Measurements from ENCODE around the gene DAB2. TPM values are rescaled to one million over a fixed set of nuclear protein-coding genes. Genes with fewer than 3 reads are reported as not detected.

Gene DAB2
- total RNA-seq, 1 experiment from 2014 or later: 30.1 TPM

DNA sequence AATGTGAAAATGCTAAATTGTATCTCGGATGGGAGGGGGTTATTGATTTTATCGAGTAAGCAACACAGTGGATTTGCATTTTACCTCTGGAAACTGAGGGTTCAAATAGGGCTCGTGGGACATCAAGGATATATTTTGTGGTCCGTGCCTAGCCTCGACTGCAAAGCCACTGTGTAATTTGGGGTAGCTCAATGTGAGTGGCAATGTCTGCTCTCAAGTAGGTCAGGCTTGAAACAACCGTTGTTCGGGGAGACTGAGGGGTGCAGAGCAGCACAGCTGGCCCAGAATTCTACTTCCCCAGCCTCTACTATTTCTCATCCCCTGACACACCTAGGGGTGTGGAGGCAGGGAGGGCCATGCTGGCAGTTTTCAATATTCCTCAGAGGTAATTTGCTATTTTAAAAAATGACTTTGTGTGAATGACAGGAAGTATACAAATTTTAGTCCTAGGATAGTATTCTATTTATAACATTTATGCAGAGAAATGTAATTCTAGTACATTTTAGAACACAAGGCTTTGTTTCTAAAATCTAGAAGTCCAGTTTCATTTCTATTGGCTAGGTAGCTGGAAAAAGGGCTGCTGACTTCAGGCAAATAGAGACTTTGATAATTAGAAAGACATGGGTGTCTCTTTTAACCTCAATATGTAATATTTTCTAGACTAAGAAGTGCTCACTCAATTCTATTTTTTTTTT is 1.4 kb upstream of the DAB2 start:
- no peaks in the 10 kb centered on the region for H3K9me3 ChIP-seq (ENCODE audit: low read depth, low read length, poor library complexity, severe bottlenecking)
- CTCF ChIA-PET: no interaction called here
- no peak for DNase-seq (ENCODE audit: low spot score)
- intact Hi-C loops (cut with micrococcal nuclease; ENCODE audit: unreplicated experiment): no loop called here
- POLR2A ChIA-PET (ENCODE audit: low non-redundant PET): no interaction called here
- no TSS peak for BruUV-seq (replicated peaks)
- peak overlapping the region; percentile 84 for H3K27ac ChIP-seq (ENCODE audit: low read depth, low read length, poor library complexity, severe bottlenecking)
- no peaks in the 10 kb centered on the region for H3K27me3 ChIP-seq (replicated peaks; ENCODE audit: insufficient read depth, low read depth, low read length, poor library complexity)
- H3K36me3 ChIP-seq (ENCODE audit: insufficient read depth, low read length, poor library complexity, severe bottlenecking): no peaks in the 10 kb centered on the region
- no peak overlapping the region for H3K4me3 ChIP-seq (ENCODE audit: low read depth, low read length, poor library complexity, severe bottlenecking)
- peaks cover 41% of the 10 kb centered on the region for H3K4me1 ChIP-seq (ENCODE audit: insufficient read depth, low read length, poor library complexity, severe bottlenecking)
- TF ChIP-seq, protein P1, sequence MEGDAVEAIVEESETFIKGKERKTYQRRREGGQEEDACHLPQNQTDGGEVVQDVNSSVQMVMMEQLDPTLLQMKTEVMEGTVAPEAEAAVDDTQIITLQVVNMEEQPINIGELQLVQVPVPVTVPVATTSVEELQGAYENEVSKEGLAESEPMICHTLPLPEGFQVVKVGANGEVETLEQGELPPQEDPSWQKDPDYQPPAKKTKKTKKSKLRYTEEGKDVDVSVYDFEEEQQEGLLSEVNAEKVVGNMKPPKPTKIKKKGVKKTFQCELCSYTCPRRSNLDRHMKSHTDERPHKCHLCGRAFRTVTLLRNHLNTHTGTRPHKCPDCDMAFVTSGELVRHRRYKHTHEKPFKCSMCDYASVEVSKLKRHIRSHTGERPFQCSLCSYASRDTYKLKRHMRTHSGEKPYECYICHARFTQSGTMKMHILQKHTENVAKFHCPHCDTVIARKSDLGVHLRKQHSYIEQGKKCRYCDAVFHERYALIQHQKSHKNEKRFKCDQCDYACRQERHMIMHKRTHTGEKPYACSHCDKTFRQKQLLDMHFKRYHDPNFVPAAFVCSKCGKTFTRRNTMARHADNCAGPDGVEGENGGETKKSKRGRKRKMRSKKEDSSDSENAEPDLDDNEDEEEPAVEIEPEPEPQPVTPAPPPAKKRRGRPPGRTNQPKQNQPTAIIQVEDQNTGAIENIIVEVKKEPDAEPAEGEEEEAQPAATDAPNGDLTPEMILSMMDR (conservative IDR thresholded peaks at IDR 0.05; ENCODE audit: low read depth, low read length): no peak
- no peak for TF ChIP-seq EZH2 (IDR thresholded peaks at IDR 0.05; ENCODE audit: borderline replicate concordance, low read depth, low read length, poor library complexity, severe bottlenecking)

DNA sequence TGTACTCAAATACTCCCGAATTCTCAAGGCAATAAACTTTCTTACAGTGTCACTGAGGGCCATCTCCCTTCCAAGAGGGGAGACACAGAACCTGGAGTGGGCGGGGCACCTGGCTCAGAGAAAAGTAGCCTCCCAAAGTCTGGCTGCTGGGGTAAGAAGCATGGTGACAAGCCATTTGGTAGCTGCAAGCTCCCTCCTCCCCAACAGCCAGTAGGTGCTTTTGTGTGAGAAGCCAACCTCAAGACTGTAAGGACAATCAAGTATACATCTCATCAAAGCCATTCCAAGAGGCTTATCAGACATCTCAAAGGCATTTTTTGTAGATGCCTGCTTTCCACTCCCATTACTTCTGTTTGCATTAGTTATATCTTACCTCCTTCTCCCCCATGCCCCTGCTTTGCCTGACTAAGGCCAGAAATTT is 1.4 kb downstream of the DAB2 start:
- no TSS peak for BruUV-seq (replicated peaks)
- intact Hi-C loops (cut with micrococcal nuclease; ENCODE audit: unreplicated experiment): no loop called here
- Histone ChIP-seq H3K9me3 (ENCODE audit: low read depth, low read length, poor library complexity, severe bottlenecking) (no peaks in the 10 kb centered on the region), H3K27me3 (replicated peaks; ENCODE audit: insufficient read depth, low read depth, low read length, poor library complexity) (no peaks in the 10 kb centered on the region), H3K27ac (ENCODE audit: low read depth, low read length, poor library complexity, severe bottlenecking) (no peak overlapping the region), H3K4me1 (ENCODE audit: insufficient read depth, low read length, poor library complexity, severe bottlenecking) (peaks cover 53% of the 10 kb centered on the region), H3K36me3 (ENCODE audit: insufficient read depth, low read length, poor library complexity, severe bottlenecking) (no peaks in the 10 kb centered on the region), H3K4me3 (ENCODE audit: low read depth, low read length, poor library complexity, severe bottlenecking) (peak overlapping the region; percentile 70)
- ChIA-PET CTCF (interaction anchor here (2.7 kb wide), 1 partner anchor 124 kb away, joined by 14 read pairs; no protein-coding TSS in a partner anchor), POLR2A (ENCODE audit: low non-redundant PET) (no interaction called here)
- no peak for TF ChIP-seq EZH2 (IDR thresholded peaks at IDR 0.05; ENCODE audit: borderline replicate concordance, low read depth, low read length, poor library complexity, severe bottlenecking)
- TF ChIP-seq, protein P1 (conservative IDR thresholded peaks at IDR 0.05; ENCODE audit: low read depth, low read length): no peak
- DNase-seq (ENCODE audit: low spot score): no peak

GRCh38 chr5:39422728-39423285 is 2.0 kb downstream of the DAB2 start:
- H3K4me1 ChIP-seq (ENCODE audit: insufficient read depth, low read length, poor library complexity, severe bottlenecking): peaks cover 53% of the 10 kb centered on the region
- CTCF ChIA-PET: interaction anchor here (2.7 kb wide), 1 partner anchor 125 kb away, joined by 14 read pairs; no protein-coding TSS in a partner anchor
- intact Hi-C loops (cut with micrococcal nuclease; ENCODE audit: unreplicated experiment): no loop called here

More at GRCh38 chr5:39422728-39423285, 2.0 kb downstream of the DAB2 start:
- TF ChIP-seq EZH2 (IDR thresholded peaks at IDR 0.05; ENCODE audit: borderline replicate concordance, low read depth, low read length, poor library complexity, severe bottlenecking): no peak
- TF ChIP-seq, protein P1 (conservative IDR thresholded peaks at IDR 0.05; ENCODE audit: low read depth, low read length): no peak
- POLR2A ChIA-PET (ENCODE audit: low non-redundant PET): no interaction called here
- no peaks in the 10 kb centered on the region for H3K36me3 ChIP-seq (ENCODE audit: insufficient read depth, low read length, poor library complexity, severe bottlenecking)
- no peak for DNase-seq (ENCODE audit: low spot score)
- no peak overlapping the region for H3K27ac ChIP-seq (ENCODE audit: low read depth, low read length, poor library complexity, severe bottlenecking)
- no peaks in the 10 kb centered on the region for H3K27me3 ChIP-seq (replicated peaks; ENCODE audit: insufficient read depth, low read depth, low read length, poor library complexity)
- H3K9me3 ChIP-seq (ENCODE audit: low read depth, low read length, poor library complexity, severe bottlenecking): no peaks in the 10 kb centered on the region
- H3K4me3 ChIP-seq (ENCODE audit: low read depth, low read length, poor library complexity, severe bottlenecking): no peak overlapping the region
- no TSS peak for BruUV-seq (replicated peaks)
